MG63 (cell line): ENCODE measurements around the gene DEAF1. TPM values are rescaled to one million over a fixed set of nuclear protein-coding genes. Genes with fewer than 3 reads are reported as not detected.
"Not testable (repeated sequence)": the region's sequence is repeated elsewhere in the genome, so short reads cannot be mapped to it uniquely, and the experiment has no call there.

ENCODE experiments used
- DNase-seq: peaks from one replicate; pipeline ENCODE4 v3.0.0-alpha.2; 2020
- H3K27me3 ChIP-seq: fragments of 250-450 bp; sonication (Bioruptor Pico); 2 replicates; pipeline ENCODE4 v1.5.1; 2020; ENCODE audit warnings: mild to moderate bottlenecking, moderate library complexity
- H3K36me3 ChIP-seq: fragments of 250-450 bp; sonication (Bioruptor Pico); 2 replicates; pipeline ENCODE4 v1.5.1; 2020; ENCODE audit warnings: mild to moderate bottlenecking, moderate library complexity
- H3K4me3 ChIP-seq: fragments of 250-450 bp; sonication (Bioruptor Pico); 2 replicates; pipeline ENCODE4 v1.5.1; 2020; ENCODE audit warnings: mild to moderate bottlenecking, moderate library complexity
- H3K9me3 ChIP-seq: fragments of 250-450 bp; sonication (Bioruptor Pico); 2 replicates; pipeline ENCODE4 v1.5.1; 2020; ENCODE audit warnings: mild to moderate bottlenecking, moderate library complexity
- total RNA-seq: library from RNA; depleted of rRNA; stranded (reverse); fragments of >200 nt; shearing (Covaris generic); gene quantifications from 2 replicates; pipeline ENCODE4 v1.2.3, GENCODE V29; 2014; ENCODE audit warnings: low replicate concordance

The DEAF1 gene
- total RNA-seq, 1 experiment from 2014 or later: 34.6 TPM

GRCh38 chr11:673866-674265 lies 21.2 kb downstream of the DEAF1 start:
- Histone ChIP-seq H3K36me3 (peaks cover 57% of the 10 kb centered on the region), H3K27me3 (no peaks in the 10 kb centered on the region), H3K9me3 (no peaks in the 10 kb centered on the region), H3K4me3 (no peak overlapping the region)
- no peak for DNase-seq

GRCh38 chr11:665704-666281 lies 29.2 kb downstream of the DEAF1 start:
- no peak overlapping the region for H3K4me3 ChIP-seq
- DNase-seq: no peak
- peaks cover 50% of the 10 kb centered on the region for H3K36me3 ChIP-seq
- no peaks in the 10 kb centered on the region for H3K27me3 ChIP-seq
- no peaks in the 10 kb centered on the region for H3K9me3 ChIP-seq

GRCh38 chr11:665062-665703 lies 29.8 kb downstream of the DEAF1 start:
- Histone ChIP-seq H3K27me3 (no peaks in the 10 kb centered on the region), H3K9me3 (no peaks in the 10 kb centered on the region), H3K4me3 (no peak overlapping the region), H3K36me3 (peaks cover 55% of the 10 kb centered on the region)
- DNase-seq: peak; percentile 62

- Histone ChIP-seq H3K27me3 (no peaks in the 10 kb centered on the region), H3K9me3 (no peaks in the 10 kb centered on the region), H3K36me3 (peaks cover 67% of the 10 kb centered on the region), H3K4me3 (no peak overlapping the region)
- peak; percentile 68 for DNase-seq
These were observed 32.2 kb downstream of the DEAF1 start for GRCh38 chr11:662689-663274.

- DNase-seq: no peak
- Histone ChIP-seq H3K36me3 (peaks cover 63% of the 10 kb centered on the region), H3K9me3 (no peaks in the 10 kb centered on the region), H3K27me3 (no peaks in the 10 kb centered on the region), H3K4me3 (no peak overlapping the region)
These were observed 34.2 kb downstream of the DEAF1 start for GRCh38 chr11:660681-661444.

GRCh38 chr11:660281-660680 lies 34.7 kb downstream of the DEAF1 start:
- Histone ChIP-seq H3K4me3 (no peak overlapping the region), H3K27me3 (no peaks in the 10 kb centered on the region), H3K36me3 (peaks cover 63% of the 10 kb centered on the region), H3K9me3 (no peaks in the 10 kb centered on the region)
- no peak for DNase-seq

- H3K36me3 ChIP-seq: peaks cover 67% of the 10 kb centered on the region
- H3K27me3 ChIP-seq: no peaks in the 10 kb centered on the region
- H3K9me3 ChIP-seq: no peaks in the 10 kb centered on the region
- DNase-seq: no peak
- no peak overlapping the region for H3K4me3 ChIP-seq
These were observed 35.4 kb downstream of the DEAF1 start for GRCh38 chr11:659532-660085.

GRCh38 chr11:657691-658126 lies 37.3 kb downstream of the DEAF1 start:
- no peaks in the 10 kb centered on the region for H3K9me3 ChIP-seq
- H3K27me3 ChIP-seq: no peaks in the 10 kb centered on the region
- H3K4me3 ChIP-seq: no peak overlapping the region
- no peak for DNase-seq
- H3K36me3 ChIP-seq: peaks cover 57% of the 10 kb centered on the region

GRCh38 chr11:656866-657265 lies 38.2 kb downstream of the DEAF1 start:
- H3K36me3 ChIP-seq: peaks cover 48% of the 10 kb centered on the region
- H3K9me3 ChIP-seq: no peaks in the 10 kb centered on the region
- no peak for DNase-seq
- H3K27me3 ChIP-seq: no peaks in the 10 kb centered on the region
- no peak overlapping the region for H3K4me3 ChIP-seq

GRCh38 chr11:656426-656825 lies 38.6 kb downstream of the DEAF1 start:
- Histone ChIP-seq H3K27me3 (no peaks in the 10 kb centered on the region), H3K36me3 (peaks cover 48% of the 10 kb centered on the region), H3K4me3 (no peak overlapping the region), H3K9me3 (no peaks in the 10 kb centered on the region)
- DNase-seq: no peak

GRCh38 chr11:655036-655726 lies 39.8 kb downstream of the DEAF1 start:
- Histone ChIP-seq H3K27me3 (no peaks in the 10 kb centered on the region), H3K36me3 (peaks cover 51% of the 10 kb centered on the region), H3K9me3 (no peaks in the 10 kb centered on the region), H3K4me3 (no peak overlapping the region)
- DNase-seq: no peak

- peaks cover 49% of the 10 kb centered on the region for H3K36me3 ChIP-seq
- not testable (repeated sequence) for H3K4me3 ChIP-seq, H3K9me3 ChIP-seq, H3K27me3 ChIP-seq, DNase-seq
These were observed 40.6 kb downstream of the DEAF1 start for GRCh38 chr11:654444-654843.

GRCh38 chr11:653837-654236 lies 41.2 kb downstream of the DEAF1 start:
- Histone ChIP-seq H3K4me3 (no peak overlapping the region), H3K9me3 (no peaks in the 10 kb centered on the region), H3K36me3 (peaks cover 46% of the 10 kb centered on the region), H3K27me3 (no peaks in the 10 kb centered on the region)
- no peak for DNase-seq

GRCh38 chr11:653136-653535 lies 41.9 kb downstream of the DEAF1 start:
- DNase-seq, H3K4me3 ChIP-seq, H3K27me3 ChIP-seq, H3K9me3 ChIP-seq: not testable (repeated sequence)
- peaks cover 46% of the 10 kb centered on the region for H3K36me3 ChIP-seq

- H3K9me3 ChIP-seq: no peaks in the 10 kb centered on the region
- DNase-seq: peak; percentile 64
These were observed 44.5 kb downstream of the DEAF1 start for GRCh38 chr11:650482-650881.

GRCh38 chr11:647672-648158 lies 47.3 kb downstream of the DEAF1 start:
- H3K9me3 ChIP-seq, H3K4me3 ChIP-seq, H3K27me3 ChIP-seq, DNase-seq: not testable (repeated sequence)
- peaks cover 54% of the 10 kb centered on the region for H3K36me3 ChIP-seq

More at GRCh38 chr11:650482-650881, 44.5 kb downstream of the DEAF1 start:
- H3K27me3 ChIP-seq: no peaks in the 10 kb centered on the region
- no peak overlapping the region for H3K4me3 ChIP-seq
- peaks cover 48% of the 10 kb centered on the region for H3K36me3 ChIP-seq
